ENCODE results near the gene JUND. TPM values are rescaled to one million over a fixed set of nuclear protein-coding genes. Genes with fewer than 3 reads are reported as not detected.

Gene JUND
- total RNA-seq, 1 donor from 2014 or later = 54.0 TPM

DNA sequence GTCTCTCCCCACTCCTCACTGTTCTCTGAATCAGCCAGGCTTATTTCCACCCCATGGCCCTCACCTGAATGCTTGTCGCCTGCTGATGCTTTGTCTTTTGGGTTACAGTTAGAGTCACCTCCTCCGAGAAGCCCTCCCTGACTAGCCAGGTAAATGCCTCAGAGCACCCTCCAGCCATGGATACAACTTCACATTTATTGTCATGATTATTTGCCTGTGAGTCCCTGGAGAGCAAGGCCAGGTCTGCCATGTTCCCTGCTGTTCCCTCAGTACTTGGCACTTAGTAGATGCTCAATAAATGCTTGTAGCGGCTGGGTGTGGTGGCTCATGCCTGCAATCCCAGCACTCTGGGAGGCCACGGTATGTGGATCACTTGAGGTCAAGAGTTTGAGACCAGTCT lies 51.5 kb downstream of the JUND start:
- H3K27me3 ChIP-seq (ENCODE audit: control insufficient read depth, insufficient read depth, low read length) = peaks cover 13% of the 10 kb centered on the region
- H3K36me3 ChIP-seq (ENCODE audit: control insufficient read depth, insufficient read depth, low read length) = no peaks in the 10 kb centered on the region
- TF ChIP-seq, protein P1, sequence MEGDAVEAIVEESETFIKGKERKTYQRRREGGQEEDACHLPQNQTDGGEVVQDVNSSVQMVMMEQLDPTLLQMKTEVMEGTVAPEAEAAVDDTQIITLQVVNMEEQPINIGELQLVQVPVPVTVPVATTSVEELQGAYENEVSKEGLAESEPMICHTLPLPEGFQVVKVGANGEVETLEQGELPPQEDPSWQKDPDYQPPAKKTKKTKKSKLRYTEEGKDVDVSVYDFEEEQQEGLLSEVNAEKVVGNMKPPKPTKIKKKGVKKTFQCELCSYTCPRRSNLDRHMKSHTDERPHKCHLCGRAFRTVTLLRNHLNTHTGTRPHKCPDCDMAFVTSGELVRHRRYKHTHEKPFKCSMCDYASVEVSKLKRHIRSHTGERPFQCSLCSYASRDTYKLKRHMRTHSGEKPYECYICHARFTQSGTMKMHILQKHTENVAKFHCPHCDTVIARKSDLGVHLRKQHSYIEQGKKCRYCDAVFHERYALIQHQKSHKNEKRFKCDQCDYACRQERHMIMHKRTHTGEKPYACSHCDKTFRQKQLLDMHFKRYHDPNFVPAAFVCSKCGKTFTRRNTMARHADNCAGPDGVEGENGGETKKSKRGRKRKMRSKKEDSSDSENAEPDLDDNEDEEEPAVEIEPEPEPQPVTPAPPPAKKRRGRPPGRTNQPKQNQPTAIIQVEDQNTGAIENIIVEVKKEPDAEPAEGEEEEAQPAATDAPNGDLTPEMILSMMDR (IDR thresholded peaks at IDR 0.05; ENCODE audit: insufficient read depth, low read length, severe bottlenecking) = no peak
- H3K4me3 ChIP-seq (ENCODE audit: low read depth, low read length) = no peak overlapping the region
- DNase-seq (ENCODE audit: low read depth) = no peak
- FAIRE-seq = no peak

Other genes with a start within 250 kb of the JUND start
- gene IL12RB1, start 194.7 kb downstream of the JUND start, total RNA-seq = under 0.01 TPM in 1 of 2 replicates, not detected in the other
- 0.79 and 2.2 TPM in 2 replicates for gene MAST3, start 183.8 kb downstream of the JUND start, total RNA-seq
- gene PIK3R2, start 128.5 kb downstream of the JUND start, total RNA-seq = 2.6 and 4.0 TPM in 2 replicates
- gene IFI30, start 107.8 kb downstream of the JUND start, total RNA-seq = 17.6 and 20.6 TPM in 2 replicates
- 8.7 and 9.5 TPM in 2 replicates for gene MPV17L2, start 88.4 kb downstream of the JUND start, total RNA-seq
- gene RAB3A, start 77.6 kb downstream of the JUND start, total RNA-seq = 0.53 and 1.0 TPM in 2 replicates
- gene PDE4C, start 55.2 kb downstream of the JUND start, total RNA-seq = 0.26 and 0.38 TPM in 2 replicates
- gene IQCN, start 7.2 kb downstream of the JUND start, total RNA-seq = under 0.01 TPM in 1 of 2 replicates, not detected in the other
- 208 and 260 TPM in 2 replicates for gene LSM4, start 41.5 kb upstream of the JUND start, total RNA-seq
- 8.2 and 12.6 TPM in 2 replicates for gene PGPEP1, start 59.0 kb upstream of the JUND start, total RNA-seq
- gene GDF15, start 104.5 kb upstream of the JUND start, total RNA-seq = 123 and 166 TPM in 2 replicates
- under 0.01 TPM in 1 of 2 replicates, not detected in the other for gene LRRC25, start 116.0 kb upstream of the JUND start, total RNA-seq
- gene SSBP4, start 137.8 kb upstream of the JUND start, total RNA-seq = 13.2 and 17.1 TPM in 2 replicates
- 6.7 and 15.3 TPM in 2 replicates for gene ISYNA1, start 156.5 kb upstream of the JUND start, total RNA-seq
- gene ELL, start 240.4 kb upstream of the JUND start, total RNA-seq = 9.7 and 13.8 TPM in 2 replicates